ENCODE measurements around the gene RNF183.

- no peak for TF ChIP-seq POLR2A (IDR thresholded peaks at IDR 0.05; ENCODE audit: low read length)
- no peak for TF ChIP-seq GATA1 (IDR thresholded peaks at IDR 0.05; ENCODE audit: low read depth, low read length)
Observed at GRCh38 chr9:113331780-113332179, 28.6 kb upstream of the RNF183 start.

Measured in erythroblast (primary cell).